Transverse colon (tissue), 4 donors: ENCODE results near the gene MRPL42.

Experiments used
- CTCF ChIP-seq, 5 experiments: fragments of 200-600 bp in 3 of 5; fragments of 450-650 bp in 2 of 5; sonication (generic) in 3 of 5; IDR thresholded peaks; 1 replicate in 2 of 5; 2 replicates in 3 of 5; pipeline ENCODE4 v1.5.1; 2016 to 2017; ENCODE audit warnings: antibody characterized with exemption in 5 of 5, inconsistent platforms in 3 of 5, mild to moderate bottlenecking in 2 of 5, moderate library complexity in 1 of 5
- EP300 ChIP-seq: sonication (generic); formaldehyde crosslinking; IDR thresholded peaks from one replicate; pipeline ENCODE4 v1.6.1; 2017; ENCODE audit warnings: antibody characterized with exemption, low read depth
- POLR2A ChIP-seq: fragments of 450-650 bp; IDR thresholded peaks from one replicate; pipeline ENCODE4 v1.6.1; 2016; ENCODE audit warnings: antibody characterized with exemption, mild to moderate bottlenecking, moderate library complexity
- POLR2AphosphoS5 ChIP-seq, 3 donors: sonication (generic); formaldehyde crosslinking; IDR thresholded peaks; one replicate each; pipeline ENCODE4 v1.6.1; 2016; ENCODE audit warnings: antibody characterized with exemption in 3 of 3

- TF ChIP-seq EP300 (no peak), CTCF (IDR thresholded peaks at IDR 0.05) (no peak), POLR2A (no peak), POLR2AphosphoS5 (IDR thresholded peaks at IDR 0.05) (no peak)
Measured at GRCh38 chr12:93519859-93520258, 52.5 kb downstream of the MRPL42 start.
